Stimulated activated CD4-positive, alpha-beta T cell treated with anti-CD3 and anti-CD28 coated beads, Interleukin-4, amount 100 ng/mL, for 48 hours (primary cell): ENCODE measurements around the gene NTRK2.
"Not testable (repeated sequence)": the region's sequence is repeated elsewhere in the genome, so short reads cannot be mapped to it uniquely, and the experiment has no call there.

ENCODE experiments used
- DNase-seq, 2 donors: peaks; one replicate each; pipeline ENCODE4 v3.0.0-alpha.2; 2020; ENCODE audit warnings: low read depth in 2 of 2

The NTRK2 gene

DNA sequence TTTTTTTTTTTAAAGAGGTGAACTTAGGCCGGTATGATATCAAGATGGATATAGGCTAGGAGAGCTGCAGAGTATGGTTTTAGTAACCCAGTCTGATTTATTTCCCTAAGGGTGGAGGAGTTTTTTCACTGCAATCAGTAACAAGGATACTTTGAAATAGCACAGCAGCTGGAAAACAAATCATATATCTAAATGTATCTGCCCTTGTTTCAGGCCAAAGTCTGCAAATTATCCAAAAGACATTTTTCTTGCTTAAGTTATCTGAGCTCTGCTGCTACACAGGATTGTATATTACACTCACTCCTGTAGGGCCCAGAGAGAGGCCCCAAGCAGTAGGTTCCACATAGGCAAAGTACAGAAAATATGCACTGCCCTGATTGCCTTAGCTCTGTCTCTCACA, 222.4 kb downstream of the NTRK2 start:
- no peak for DNase-seq

- DNase-seq: no peak
Measured at GRCh38 chr9:84893419-84894128, 224.0 kb downstream of the NTRK2 start.

DNA sequence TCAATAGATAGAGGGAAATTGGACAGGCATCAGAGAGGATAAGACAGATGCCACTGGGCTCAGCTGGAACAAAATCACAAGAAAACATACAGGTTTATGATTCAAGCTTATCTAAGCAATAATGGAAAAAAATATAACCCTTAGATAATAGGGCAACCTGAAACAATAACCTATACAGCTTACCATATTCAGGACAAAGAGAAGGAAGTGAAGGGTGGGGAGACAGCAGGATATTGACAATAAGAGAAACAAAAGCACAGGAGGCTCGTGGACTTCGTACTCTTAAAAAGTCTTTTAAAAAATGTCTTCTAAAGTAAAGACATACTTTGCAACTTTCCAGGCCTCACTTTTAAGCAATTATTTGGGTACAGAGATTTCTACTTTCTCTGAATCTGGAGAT, 225.3 kb downstream of the NTRK2 start:
- no peak for DNase-seq

DNA sequence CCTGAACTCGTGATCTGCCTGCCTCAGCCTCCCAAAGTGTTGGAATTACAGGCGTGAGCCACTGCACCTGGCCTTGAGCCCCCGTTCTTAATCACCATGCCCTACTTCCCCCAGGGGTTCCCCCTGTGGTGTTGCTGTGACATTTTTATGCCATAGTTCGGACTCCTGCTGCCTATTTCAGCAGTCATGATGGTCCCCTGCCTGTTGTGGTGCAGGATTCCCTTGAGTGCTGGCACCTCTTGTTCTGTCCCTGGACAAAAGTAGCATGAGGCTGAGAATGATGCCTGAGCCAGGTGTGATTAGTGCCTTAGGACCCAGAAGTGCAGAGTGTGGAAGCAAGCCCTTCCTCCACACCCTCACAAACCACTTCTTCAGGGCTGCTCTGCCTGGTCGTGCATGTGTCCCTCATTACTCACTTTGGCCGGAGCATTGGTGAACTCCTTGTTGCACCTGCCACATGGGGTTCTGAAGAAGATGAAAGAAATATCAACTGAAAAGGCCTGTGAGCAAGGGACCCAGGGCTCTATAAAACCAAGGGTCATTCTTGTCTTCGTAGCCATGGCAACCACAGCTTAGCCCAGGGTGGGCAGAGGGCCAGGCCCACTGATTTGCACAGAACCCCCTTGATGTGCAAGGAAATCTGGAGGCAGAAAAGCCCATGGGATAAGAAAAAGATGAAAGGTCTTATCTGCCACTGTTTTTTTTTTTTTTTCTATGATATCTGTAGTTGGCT, 228.0 kb downstream of the NTRK2 start:
- no peak for DNase-seq

DNA sequence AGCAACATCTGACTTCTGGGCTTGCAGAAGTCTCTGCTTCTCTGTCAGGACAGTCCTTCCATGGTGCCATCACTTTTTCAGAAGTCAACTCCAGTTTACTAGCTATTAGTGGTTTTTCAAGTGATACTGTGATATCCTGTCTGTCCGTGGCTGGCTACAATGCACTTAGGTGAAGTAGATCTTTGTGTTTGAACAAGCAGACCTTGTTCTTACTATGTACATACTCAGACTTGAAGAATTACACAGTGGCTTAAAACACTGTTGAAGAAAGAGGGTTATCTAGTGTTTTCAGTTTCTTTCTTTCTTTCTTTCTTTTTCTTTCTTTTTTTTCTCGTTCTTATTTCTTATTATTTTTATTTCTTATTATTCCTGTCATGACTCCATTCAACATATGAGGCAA, 228.7 kb downstream of the NTRK2 start:
- DNase-seq: no peak

DNA sequence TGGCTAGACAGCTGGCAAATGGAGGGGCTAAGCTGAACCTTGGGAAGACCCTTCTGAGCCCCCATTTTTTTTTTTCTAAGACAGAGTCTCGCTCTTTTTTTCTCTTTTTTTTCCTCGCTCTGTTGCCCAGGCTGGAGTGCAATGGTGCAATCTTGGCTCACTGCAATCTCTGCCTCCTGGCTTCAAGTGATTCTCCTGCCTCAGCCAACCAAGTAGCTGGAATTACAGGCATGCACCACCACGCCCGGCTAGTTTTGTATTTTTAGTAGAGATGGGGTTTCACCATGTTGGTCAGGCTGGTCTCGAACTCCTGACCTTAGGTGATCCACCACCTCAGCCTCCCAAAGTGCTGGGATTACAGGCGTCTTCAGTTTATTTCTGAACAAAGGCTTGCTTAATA, 229.1 kb downstream of the NTRK2 start:
- DNase-seq: not testable (repeated sequence)

- no peak for DNase-seq
Measured at GRCh38 chr9:84899326-84899725, 229.8 kb downstream of the NTRK2 start.

DNA sequence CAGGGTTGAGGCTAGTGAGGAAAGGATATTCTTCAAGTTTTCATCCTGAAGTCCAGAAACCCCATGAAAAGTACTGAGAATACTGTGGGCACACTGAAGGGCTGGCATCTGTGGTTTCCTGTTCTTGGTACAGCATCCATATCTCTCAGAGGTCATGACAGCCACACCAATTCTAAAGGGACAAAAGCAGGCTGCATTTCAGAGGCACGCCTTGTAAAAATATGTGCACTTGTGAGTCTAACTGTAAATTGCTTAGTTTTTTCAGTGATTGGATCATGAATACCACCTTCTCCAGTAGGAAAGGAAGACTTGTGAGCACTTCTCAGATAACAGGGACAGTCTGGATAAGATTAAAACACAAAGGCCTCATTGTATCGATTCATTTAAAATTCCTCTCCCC, 230.9 kb downstream of the NTRK2 start:
- no peak for DNase-seq

DNA sequence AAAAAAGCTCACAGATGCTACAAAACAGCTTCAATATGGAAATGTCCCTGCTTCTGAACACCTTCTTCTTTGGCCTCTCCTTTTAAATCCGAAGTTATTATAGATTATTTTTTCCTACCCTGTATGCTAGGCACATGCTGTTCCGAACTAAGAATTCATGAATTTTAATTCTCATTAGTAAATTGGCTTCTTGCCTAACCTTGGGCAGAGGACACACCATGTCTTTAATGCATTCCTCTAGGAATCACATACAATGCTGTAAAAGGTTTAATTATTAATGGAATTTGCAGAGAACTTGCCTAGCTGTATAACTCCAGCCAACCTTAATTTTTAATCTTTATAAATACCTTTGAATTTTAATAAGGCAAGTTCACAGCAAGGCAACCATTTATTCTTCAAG, 234.4 kb downstream of the NTRK2 start:
- no peak for DNase-seq

DNA sequence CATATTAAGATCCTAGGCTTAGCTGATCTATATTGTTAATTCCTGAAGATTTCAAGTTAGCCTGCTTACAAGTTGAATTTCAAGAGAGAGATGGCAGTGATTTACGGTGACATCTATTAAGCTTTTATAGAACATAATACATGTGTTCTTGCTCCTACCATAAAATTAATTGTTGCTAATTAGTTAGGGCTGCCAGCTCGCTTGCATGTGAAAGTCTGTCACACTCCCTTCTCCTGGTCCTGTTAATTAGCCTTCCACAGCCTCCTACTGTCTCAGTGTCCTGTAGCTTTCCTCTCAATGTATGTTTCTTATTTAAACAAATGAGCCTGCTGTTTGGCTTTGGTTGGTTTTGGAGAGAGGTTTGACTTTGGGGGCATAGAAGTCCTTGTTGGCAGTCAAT, 247.2 kb downstream of the NTRK2 start:
- no peak for DNase-seq

- DNase-seq: no peak
Measured at GRCh38 chr9:84917366-84918070, 248.0 kb downstream of the NTRK2 start.

- DNase-seq: no peak
Measured at GRCh38 chr9:84919440-84919839, 249.9 kb downstream of the NTRK2 start.

GRCh38 chr9:84921175-84921574, 251.6 kb downstream of the NTRK2 start:
- DNase-seq: no peak

- DNase-seq: no peak
Measured at GRCh38 chr9:84922051-84922450, 252.5 kb downstream of the NTRK2 start.

DNA sequence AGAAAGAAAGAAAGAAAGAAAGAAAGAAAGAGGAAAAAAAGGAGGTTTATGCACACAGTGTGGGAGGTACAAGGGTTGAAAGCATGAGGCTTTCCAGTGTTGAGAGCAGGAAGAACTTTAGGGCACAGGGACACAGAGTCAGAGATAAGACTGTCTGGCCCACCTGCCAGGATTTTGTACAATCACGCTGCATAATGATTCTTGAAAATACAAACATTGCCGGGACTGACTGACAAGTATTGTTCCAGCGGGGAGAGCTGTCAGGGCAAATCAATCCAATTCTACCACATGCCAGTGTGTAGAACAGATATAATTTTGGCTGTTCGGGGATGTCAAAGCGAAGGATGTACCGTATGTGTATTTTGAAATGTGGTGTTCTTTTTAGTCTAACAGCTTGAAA, 254.7 kb downstream of the NTRK2 start:
- DNase-seq: no peak

DNA sequence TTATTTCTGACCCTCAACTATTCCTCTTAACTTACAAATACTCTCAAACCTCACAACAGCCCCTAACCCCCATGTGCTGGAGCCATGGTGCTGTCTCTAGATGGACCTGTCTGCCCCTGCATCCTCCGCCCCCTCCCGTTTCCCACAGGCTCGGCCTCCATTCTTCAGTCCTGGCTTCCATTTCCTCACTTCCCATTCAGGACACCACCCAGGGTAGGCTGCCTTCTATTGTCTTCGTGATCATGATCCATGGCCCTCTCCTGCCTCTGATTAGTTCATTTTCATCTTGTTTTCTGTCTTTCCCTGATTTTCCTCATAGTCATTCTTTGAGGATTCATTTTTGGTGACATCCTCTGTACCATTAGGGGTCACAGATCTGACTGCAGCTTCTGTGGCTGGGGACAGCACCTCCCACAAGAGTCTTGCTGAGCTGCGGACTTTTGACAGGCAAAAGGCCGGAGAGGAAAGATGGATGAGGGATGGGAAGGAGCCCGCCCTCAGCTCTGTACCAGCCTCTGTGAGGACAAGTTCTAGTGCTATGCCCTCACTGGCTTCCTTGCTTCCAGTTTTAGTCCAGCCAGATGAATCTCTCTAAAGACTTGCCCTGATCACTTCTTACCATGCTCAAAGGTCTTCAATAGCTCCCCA, 255.8 kb downstream of the NTRK2 start:
- DNase-seq: no peak

GRCh38 chr9:84926793-84927192, 257.3 kb downstream of the NTRK2 start:
- DNase-seq: no peak

- DNase-seq: no peak
Measured at GRCh38 chr9:84928419-84928818, 258.9 kb downstream of the NTRK2 start.

DNA sequence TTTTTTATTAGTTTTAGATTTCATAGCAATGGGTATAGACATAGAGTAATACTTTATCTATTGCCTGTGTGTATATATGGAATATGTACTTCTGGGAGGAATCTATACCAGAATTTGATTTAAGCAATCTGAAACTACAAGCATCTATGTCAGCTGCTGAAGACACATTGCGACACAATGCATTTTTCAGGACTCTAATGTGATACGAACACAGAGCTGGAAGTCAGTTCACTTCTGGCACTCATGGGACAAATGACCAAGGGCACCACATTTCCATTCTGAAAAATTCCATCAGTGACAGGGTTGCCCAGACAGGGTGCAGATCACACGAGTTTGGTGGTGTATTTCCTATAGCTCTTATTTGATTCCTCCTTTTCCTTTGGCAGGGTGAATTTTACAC, 259.5 kb downstream of the NTRK2 start:
- DNase-seq: no peak

GRCh38 chr9:84932915-84933527, 263.5 kb downstream of the NTRK2 start:
- DNase-seq: no peak

GRCh38 chr9:84935528-84936117, 266.1 kb downstream of the NTRK2 start:
- no peak for DNase-seq

- no peak for DNase-seq
Measured at GRCh38 chr9:84937180-84937579, 267.7 kb downstream of the NTRK2 start.
